ENCODE data around the gene COG6. TPM values are rescaled to one million over a fixed set of nuclear protein-coding genes. Genes with fewer than 3 reads are reported as not detected.

The COG6 gene
- total and polyA plus RNA-seq, 2 of the 4 experiments (the other 2 are of a cell fraction), result 22.8 to 37.5 TPM

DNA sequence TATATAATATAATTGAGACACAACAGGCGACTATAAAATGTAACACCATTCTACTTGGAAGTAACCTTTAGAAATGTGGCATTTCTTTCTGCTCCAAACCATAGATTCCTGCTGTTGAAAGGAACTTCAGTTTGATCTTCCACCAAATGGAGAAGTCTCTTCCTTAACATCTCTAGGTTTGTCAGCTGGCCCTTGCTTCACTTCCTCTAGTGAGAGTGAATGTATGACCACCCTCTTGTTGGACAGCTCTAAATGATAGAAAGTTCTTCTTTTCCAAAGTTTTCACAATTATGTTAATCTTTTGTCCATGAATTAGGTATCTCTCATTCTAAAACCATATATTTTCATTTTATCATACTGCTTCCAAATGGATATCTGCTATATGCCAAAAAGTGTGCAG is 13.8 kb upstream of the COG6 start:
- Histone ChIP-seq H4K91ac (ENCODE audit: insufficient read depth, low read depth, low read length) (no peak overlapping the region), H3K14ac (replicated peaks; ENCODE audit: low read depth, low read length) (no peak overlapping the region), H3K56ac (ENCODE audit: extremely low read depth, insufficient read depth, low read length) (no peak overlapping the region), H3K4me2 (ENCODE audit: low read depth, low read length) (no peak overlapping the region), H3K9ac (ENCODE audit: low read depth, low read length) (no peak overlapping the region), H3K27ac (ENCODE audit: insufficient read depth, low read length) (no peak overlapping the region), H3K27me3 (ENCODE audit: control insufficient read depth, insufficient read depth, low read length) (0 out of 2 replicates have a peak, but pooled peaks cover 2% of the 10 kb centered on the region), H4K20me1 (ENCODE audit: insufficient read depth, low read length) (no peaks in the 10 kb centered on the region), H2BK15ac (ENCODE audit: low read depth, low read length) (no peak overlapping the region), H3K4ac (ENCODE audit: low read depth, low read length) (no peak overlapping the region), H3K4me1 (ENCODE audit: control insufficient read depth, insufficient read depth, low read length) (no peaks in the 10 kb centered on the region), H3K23ac (ENCODE audit: low read depth, low read length) (no peak overlapping the region), H2BK20ac (ENCODE audit: low read depth, low read length) (no peak overlapping the region), H3K18ac (ENCODE audit: low read depth, low read length) (no peak overlapping the region), H2BK120ac (ENCODE audit: low read depth, low read length) (no peak overlapping the region), H4K5ac (ENCODE audit: low read depth, low read length) (no peak overlapping the region), H3K9me1 (ENCODE audit: insufficient read depth, low read length) (no peaks in the 10 kb centered on the region), H2BK5ac (ENCODE audit: low read depth, low read length, poor library complexity, severe bottlenecking) (no peak overlapping the region), H2AK9ac (replicated peaks; ENCODE audit: low read depth, low read length, poor library complexity) (no peak overlapping the region), H4K8ac (ENCODE audit: low read depth in 2 of 2, low read length in 2 of 2) (no peak overlapping the region), H3K79me1 (ENCODE audit: low read depth in 1 of 2, low read length in 2 of 2) (no peaks in the 10 kb centered on the region), H2AFZ (replicated peaks; ENCODE audit: low read length, poor library complexity) (no peak overlapping the region), H3K4me3 (ENCODE audit: insufficient read depth, low read depth, low read length) (no peak overlapping the region), H2AK5ac (ENCODE audit: low read depth, low read length) (no peak overlapping the region), H3K36me3 (ENCODE audit: control insufficient read depth, insufficient read depth, low read length) (no peaks in the 10 kb centered on the region), H3K9me3 (ENCODE audit: control insufficient read depth, insufficient read depth, low read length) (no peaks in the 10 kb centered on the region)
- dilution Hi-C loops (cut with HindIII; ENCODE audit: low sequenced_read_pairs, unreplicated experiment), result no loop called here
- DNase-seq (no peak), ATAC-seq (ENCODE audit: low read depth) (no peak)
- no CpG with 5 or more reads among the region's 1 CpG for WGBS, 2 experiments (ENCODE audit: extremely low coverage in 2 of 2, insufficient read length in 1 of 2)
- BruUV-seq (replicated peaks), result no TSS peak
- intact Hi-C loops (cut with micrococcal nuclease), result no loop called here
- POLR2A ChIA-PET (ENCODE audit: unreplicated experiment), result no interaction called here
- in situ Hi-C loops (cut with MboI; ENCODE audit: low sequenced_read_pairs), result no loop called here
- TF ChIP-seq CEBPB (IDR thresholded peaks at IDR 0.05; ENCODE audit: low read depth, low read length), result no peak
- no peak for TF ChIP-seq MAZ (IDR thresholded peaks at IDR 0.05; ENCODE audit: borderline replicate concordance, low read depth, low read length)
- TF ChIP-seq CHD1 (IDR thresholded peaks at IDR 0.05; ENCODE audit: low read depth, low read length), result no peak
- no peak for TF ChIP-seq SMC3 (IDR thresholded peaks at IDR 0.05; ENCODE audit: low read depth, low read length)
- TF ChIP-seq POLR2A (IDR thresholded peaks at IDR 0.05; ENCODE audit: low read depth, low read length), result no peak
- no peak for TF ChIP-seq RCOR1 (IDR thresholded peaks at IDR 0.05; ENCODE audit: insufficient replicate concordance, low read length)
- TF ChIP-seq, protein P1, sequence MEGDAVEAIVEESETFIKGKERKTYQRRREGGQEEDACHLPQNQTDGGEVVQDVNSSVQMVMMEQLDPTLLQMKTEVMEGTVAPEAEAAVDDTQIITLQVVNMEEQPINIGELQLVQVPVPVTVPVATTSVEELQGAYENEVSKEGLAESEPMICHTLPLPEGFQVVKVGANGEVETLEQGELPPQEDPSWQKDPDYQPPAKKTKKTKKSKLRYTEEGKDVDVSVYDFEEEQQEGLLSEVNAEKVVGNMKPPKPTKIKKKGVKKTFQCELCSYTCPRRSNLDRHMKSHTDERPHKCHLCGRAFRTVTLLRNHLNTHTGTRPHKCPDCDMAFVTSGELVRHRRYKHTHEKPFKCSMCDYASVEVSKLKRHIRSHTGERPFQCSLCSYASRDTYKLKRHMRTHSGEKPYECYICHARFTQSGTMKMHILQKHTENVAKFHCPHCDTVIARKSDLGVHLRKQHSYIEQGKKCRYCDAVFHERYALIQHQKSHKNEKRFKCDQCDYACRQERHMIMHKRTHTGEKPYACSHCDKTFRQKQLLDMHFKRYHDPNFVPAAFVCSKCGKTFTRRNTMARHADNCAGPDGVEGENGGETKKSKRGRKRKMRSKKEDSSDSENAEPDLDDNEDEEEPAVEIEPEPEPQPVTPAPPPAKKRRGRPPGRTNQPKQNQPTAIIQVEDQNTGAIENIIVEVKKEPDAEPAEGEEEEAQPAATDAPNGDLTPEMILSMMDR (conservative IDR thresholded peaks at IDR 0.05; ENCODE audit: low read depth, low read length), result no peak
- no peak for TF ChIP-seq MAFK (IDR thresholded peaks at IDR 0.05; ENCODE audit: low read depth, low read length)
- TF ChIP-seq BHLHE40 (IDR thresholded peaks at IDR 0.05; ENCODE audit: low read depth, low read length), result no peak
- TF ChIP-seq MXI1 (IDR thresholded peaks at IDR 0.05; ENCODE audit: borderline replicate concordance, low read depth, low read length), result no peak
- TF ChIP-seq, protein P2, sequence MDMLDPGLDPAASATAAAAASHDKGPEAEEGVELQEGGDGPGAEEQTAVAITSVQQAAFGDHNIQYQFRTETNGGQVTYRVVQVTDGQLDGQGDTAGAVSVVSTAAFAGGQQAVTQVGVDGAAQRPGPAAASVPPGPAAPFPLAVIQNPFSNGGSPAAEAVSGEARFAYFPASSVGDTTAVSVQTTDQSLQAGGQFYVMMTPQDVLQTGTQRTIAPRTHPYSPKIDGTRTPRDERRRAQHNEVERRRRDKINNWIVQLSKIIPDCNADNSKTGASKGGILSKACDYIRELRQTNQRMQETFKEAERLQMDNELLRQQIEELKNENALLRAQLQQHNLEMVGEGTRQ (IDR thresholded peaks at IDR 0.05; ENCODE audit: low read depth, low read length), result no peak
- no peak for TF ChIP-seq RFX5 (IDR thresholded peaks at IDR 0.05; ENCODE audit: low read depth, low read length)
- TF ChIP-seq, protein P3, sequence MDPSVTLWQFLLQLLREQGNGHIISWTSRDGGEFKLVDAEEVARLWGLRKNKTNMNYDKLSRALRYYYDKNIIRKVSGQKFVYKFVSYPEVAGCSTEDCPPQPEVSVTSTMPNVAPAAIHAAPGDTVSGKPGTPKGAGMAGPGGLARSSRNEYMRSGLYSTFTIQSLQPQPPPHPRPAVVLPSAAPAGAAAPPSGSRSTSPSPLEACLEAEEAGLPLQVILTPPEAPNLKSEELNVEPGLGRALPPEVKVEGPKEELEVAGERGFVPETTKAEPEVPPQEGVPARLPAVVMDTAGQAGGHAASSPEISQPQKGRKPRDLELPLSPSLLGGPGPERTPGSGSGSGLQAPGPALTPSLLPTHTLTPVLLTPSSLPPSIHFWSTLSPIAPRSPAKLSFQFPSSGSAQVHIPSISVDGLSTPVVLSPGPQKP (IDR thresholded peaks at IDR 0.05; ENCODE audit: borderline replicate concordance, low read depth, low read length), result no peak
- no peak for TF ChIP-seq NFE2L2 (IDR thresholded peaks at IDR 0.05; ENCODE audit: low read depth, low read length)
- TF ChIP-seq RAD21 (IDR thresholded peaks at IDR 0.05; ENCODE audit: low read length), result no peak
- TF ChIP-seq FOS (IDR thresholded peaks at IDR 0.05; ENCODE audit: low read depth, low read length), result no peak
- CTCF ChIA-PET, result interaction anchor here (0.5 kb wide), 1 partner anchor 491 kb away, joined by 3 read pairs; no protein-coding TSS in a partner anchor

Data from IMR-90 (cell line).